ENCODE measurements around the gene EXD2.
"Not testable (repeated sequence)": the region's sequence is repeated elsewhere in the genome, so short reads cannot be mapped to it uniquely, and the experiment has no call there.

The EXD2 gene

DNA sequence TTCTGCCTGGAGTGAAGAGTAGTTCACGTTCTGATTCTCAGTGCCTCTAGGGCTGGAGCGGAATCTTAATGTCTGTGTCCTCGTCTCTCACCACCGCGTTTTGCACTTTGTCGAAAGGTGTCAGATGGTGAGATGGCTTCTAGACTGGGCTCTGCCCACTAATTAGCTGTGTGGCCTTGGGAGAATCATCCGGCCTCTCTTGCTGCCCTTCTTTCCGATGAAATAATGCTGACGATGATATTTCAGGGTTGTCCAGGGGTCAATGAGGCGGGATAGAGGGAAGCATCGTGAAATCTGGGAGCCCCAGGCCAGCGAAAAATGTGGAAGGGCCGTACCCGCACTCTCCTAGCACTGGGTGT lies 67.8 kb downstream of the EXD2 start:
- DNase-seq: no peak

DNA sequence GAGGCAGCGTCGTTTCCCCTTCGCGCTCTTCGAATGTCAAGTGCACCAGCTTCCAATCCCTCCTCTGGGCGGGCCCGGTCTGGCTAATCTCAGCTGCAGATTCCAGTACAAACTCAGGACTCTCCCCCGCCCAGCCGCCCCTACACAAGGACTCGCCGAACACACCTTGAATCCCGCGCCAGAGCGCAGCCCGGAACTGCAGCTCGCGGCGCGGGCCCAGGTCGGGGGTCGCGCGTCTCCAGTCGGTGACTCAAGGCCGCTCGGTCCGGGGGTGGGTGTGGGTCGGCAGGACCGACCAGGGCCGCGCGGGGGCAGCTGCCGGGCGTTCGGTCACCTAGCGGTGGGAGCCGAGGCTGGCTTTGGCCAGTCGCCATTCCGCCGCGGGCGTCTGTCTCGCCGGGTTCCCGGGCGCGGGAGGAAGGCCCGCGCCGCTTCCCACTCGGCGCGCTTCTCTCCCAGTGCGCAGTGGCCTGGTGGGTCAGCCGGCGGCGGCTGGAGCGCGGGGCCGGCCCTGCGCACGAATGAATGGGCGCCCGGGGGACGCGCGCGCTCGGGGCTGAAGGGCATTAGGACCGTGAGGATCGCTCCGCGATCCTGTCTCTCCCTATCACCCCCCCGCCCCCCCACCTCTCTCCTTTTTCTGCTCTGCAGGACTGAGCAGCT lies 68.4 kb downstream of the EXD2 start, which contains the start of gene GALNT16:
TSS of gene GALNT16 (plus strand) at position 632 of the 663 bp plus-strand sequence. CDS start 133 bp downstream, outside the sequence.
- DNase-seq: no peak

DNA sequence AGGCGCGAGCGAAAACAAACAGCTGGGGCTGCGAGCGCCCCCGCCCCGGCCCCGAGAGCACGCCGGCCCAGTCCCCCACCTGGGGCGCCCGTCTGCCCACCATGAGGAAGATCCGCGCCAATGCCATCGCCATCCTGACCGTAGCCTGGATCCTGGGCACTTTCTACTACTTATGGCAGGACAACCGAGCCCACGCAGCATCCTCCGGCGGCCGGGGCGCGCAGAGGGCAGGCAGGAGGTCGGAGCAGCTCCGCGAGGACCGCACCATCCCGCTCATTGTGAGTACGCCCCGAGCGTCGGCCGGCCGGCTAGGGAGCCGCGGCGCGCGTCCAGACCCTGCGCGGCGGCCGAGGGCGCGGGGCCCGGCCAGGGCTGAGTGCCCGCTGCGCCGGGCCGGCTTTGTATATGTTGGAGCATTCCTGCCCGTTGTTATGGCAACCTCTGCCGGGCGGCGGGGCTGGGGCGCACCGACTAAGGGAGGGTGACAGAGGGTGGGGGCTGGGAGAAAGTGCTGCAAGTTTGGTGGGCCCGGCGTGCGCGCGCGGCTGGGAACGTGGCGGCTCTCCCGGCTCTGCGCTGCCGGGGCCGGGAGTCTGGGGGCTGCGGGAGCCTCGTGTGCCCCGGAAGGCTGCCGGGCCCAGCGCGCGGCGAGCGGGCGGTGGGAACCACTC lies 69.0 kb downstream of the EXD2 start:
- DNase-seq: no peak

DNA sequence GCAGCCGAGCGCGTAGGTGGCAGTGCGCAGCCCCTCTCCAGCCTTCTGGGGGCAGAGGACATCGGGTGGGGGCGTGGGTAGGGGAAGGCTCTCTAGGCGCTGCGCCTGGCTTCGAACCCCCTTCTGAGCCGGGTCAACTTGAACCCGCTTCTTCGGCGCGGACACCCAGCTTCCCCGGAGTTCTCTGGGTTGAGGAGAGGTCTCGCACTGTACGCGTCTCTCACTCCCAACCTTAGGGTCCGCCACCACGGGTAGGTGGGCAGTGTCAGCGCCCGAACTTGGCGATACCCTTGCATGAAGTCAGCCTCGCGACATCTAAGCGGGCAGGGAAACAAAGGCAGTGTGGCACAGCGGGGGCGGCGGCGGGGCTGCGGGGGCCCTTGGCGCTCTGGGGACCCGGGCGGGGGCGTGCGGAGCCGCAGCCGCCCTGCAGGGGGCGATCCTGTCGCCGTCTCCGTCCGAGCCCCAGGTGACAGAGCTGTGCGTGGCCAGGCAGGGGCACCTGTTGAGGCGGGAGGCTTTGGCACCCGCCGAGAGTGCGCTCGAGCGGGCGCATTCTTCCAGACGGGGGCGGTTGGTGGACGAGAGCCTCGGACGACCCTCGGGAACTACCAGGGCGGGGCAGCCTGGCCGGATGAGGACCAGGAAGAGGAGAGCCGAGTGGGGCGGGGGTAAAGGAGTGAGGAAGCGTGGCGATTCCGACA lies 69.7 kb downstream of the EXD2 start:
- no peak for DNase-seq

DNA sequence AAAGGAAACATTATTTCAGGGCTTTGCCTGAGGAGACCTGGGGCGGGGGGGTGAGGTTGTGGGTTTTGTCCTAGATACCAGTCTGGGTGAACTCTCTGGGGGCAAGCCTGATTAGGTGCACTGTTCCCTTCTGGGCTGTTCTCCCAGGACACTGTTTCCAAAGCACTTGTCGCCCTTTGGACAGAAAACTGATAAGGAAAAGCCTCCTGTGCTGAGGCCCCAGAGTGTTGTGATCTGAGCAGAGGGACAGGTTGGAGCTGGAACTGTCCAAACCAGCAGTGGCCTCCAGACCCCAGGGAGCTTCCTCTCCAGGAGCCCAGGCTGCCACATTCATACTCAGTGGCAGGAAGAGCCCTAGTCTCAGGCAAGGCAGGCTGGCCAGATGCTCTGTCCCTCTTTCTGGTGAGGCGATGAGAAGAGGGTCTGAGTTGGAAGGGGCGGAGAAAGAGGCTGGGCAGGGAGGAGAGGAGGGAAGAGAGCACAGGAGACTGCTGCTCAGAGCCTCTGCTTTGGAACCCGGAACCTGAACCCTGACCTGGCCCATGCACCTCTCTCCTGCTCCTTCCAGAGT lies 70.5 kb downstream of the EXD2 start:
- DNase-seq: no peak

DNA sequence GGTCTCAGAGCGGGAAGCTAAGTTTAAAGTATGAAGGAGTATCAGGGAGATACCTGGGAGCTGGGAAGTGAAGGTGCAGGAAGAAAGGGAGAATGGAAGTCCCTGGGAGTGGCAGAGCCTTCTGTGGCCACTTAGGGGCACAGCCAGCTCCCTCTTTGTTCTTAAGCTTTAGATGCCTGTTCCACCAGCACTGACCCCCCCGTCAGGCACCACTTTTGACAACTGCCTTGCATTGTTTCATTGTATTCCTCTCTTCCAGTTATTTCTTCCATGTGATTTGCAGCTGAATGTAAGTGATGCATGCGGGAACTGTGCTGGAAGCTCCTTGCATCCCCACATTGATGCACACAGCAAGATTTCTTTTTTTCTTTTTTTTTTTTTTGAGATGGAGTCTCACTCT lies 71.2 kb downstream of the EXD2 start:
- DNase-seq: no peak

DNA sequence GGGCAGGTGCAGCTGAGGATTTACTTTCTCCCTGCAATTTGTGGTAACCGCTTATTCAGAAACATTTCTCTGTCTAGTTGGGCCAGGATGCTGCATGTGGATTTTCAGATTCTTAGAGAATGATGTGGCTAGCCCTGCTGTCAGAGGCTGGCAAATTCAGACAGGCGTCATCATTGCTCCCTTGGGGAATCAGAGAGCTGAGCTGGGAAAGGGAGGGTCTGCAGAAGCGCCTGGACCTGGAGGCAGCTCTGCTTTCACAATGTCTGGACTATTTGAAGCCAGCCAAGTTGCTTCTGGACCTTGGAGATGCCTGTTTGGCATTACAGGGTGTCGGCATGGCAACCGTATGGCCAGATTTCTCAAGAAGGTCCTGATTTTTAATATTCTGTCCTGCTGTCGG lies 72.1 kb downstream of the EXD2 start:
- no peak for DNase-seq

DNA sequence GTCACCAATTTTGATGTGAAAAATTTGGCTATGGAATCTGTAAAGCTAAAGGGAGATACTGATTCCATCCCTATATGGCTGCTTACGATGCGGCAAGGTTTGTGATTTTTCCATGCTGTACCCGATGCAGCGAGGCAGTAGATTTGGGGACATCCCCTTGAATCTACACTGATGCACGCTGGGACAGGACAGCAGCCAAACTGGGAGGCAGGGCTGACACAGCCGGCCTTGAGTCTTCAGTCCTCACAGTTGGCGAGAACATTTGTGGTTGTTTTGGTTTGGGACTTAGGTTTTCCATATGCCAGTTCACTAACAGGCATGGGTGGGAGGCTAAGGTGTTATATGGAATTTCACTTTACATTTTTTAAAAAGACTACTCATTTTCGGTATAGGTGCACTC lies 72.5 kb downstream of the EXD2 start:
- no peak for DNase-seq

DNA sequence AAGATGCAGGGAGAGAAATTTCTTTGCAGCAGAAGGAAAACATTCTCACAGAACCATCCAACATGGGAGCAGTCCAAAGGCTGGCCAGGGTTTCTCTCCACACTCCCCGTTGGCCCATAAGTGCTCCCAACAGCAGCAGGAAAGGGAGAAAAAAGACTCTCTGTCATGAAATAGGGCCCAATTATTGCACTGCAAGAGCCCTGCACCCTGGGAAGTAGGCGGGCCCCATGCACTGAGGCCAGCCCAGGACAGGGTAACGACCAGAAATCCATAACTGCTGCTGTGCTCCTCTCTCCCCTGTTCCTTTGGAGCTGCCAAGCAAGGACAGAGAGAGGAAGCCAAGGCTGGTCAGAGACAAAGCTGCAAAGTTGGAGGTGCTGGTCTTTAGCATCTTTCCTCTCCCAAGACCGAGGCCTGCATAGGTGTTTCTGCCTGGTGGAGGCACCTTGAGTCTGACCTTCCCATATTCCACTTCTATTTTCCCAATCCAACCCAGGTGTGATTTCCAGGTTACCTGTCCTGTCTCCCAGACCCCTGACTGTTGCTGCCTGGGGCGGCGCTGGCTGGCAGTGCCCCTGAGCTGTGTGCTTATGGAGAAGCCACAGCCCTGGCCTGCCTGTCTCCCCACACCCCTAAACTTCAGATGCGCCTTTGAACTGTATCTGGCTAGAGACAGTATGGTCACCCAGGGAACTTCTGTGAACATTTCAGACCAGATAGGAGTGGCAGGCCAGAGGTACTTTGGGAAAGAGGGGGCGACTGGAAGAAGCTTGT lies 75.5 kb downstream of the EXD2 start:
- DNase-seq: no peak

DNA sequence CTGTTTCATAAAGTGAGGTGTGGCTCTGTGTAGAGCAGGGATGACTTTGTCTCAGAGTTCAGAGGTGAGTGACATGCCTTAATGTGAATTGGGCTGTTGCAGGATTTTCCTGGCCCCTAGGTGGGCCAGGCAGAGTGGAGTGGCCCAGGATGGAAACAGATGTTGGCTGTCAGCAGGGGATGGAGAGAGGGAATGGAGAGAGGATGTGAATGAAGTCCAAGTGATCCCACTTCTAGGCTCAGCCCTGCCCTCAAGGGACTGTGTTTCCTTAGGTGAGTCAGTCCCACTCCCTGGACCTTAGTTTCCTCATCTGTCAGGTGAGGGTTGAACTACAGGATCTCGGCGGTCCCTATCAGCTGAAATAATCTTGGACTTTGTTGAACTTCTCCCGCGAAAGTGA lies 76.2 kb downstream of the EXD2 start:
- no peak for DNase-seq

DNA sequence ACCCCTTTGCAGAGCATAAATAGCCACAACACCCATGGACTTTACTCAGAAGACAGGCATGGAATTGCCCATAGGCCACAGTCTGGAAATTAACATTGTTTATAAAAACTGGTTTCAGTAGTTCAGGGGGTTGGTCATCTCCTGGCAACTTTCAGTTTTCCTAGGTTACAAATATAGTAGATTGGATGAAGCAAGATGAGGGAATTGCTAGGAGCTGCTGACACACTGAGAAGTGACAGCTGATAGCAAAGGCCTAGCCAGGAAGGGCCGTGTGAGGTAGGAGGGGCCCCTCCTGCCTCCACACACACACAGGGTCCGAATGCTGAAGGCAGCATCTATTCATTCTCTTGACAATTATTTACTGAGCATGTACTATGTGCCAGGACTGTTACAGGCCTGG lies 76.9 kb downstream of the EXD2 start:
- no peak for DNase-seq

DNA sequence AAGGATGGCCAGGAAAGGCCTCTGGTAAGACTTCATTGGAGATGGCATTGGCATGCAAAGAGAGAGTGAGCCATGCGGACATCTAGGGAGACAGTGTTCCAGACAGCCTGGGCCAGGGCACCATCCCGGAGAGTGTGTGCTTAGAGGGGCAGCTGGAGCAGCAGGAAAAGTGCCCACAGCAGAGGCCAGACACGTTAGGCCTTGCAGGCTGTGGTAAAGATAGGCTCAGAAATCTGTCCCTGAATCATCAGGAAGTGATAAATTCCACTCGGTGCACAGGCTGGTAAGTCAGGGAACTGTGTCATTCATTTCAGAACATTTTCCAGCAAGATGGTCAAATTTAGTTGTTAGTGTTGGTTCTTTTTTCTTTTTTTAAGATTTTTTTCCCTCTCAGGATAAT lies 77.5 kb downstream of the EXD2 start:
- DNase-seq: no peak

DNA sequence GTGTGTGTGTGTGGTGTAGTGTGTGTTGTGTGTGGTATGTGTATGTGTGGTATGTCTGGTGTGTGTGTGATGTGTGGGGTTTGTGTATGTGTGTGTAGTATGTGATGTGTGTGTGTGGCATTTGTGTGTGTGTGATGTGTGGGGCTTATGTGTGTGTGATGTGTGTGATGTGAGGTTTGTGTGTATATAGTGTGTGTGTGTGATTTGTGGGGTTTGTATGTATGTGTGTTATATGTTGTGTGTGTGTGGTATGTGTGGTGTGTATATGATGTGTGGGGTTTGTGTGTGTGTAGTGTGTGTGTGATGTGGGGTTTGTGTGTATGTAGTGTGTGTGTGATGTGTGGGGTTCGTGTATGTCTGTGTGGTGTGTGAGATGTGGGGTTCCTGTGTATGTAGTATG lies 78.1 kb downstream of the EXD2 start:
- no peak for DNase-seq

DNA sequence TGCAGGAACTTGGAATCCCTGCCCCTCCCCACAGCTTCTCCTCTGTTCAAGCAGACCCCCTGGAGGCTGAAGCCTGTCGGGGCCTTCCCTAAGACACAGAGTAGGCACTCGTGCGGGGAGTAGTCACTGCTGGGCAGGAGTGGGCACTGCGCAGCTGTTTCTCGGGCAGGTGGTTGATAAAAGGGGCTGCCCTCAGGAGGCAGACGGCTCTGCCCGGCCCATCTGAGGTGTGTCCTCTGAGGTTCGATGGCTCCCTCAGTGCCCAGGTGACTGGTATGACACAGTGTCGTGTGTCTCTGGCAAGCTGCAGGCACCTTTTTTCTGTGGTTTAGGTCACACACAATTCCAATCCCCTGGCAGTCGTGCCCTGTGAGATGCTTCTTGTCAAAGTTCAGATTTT lies 78.8 kb downstream of the EXD2 start:
- DNase-seq: no peak

DNA sequence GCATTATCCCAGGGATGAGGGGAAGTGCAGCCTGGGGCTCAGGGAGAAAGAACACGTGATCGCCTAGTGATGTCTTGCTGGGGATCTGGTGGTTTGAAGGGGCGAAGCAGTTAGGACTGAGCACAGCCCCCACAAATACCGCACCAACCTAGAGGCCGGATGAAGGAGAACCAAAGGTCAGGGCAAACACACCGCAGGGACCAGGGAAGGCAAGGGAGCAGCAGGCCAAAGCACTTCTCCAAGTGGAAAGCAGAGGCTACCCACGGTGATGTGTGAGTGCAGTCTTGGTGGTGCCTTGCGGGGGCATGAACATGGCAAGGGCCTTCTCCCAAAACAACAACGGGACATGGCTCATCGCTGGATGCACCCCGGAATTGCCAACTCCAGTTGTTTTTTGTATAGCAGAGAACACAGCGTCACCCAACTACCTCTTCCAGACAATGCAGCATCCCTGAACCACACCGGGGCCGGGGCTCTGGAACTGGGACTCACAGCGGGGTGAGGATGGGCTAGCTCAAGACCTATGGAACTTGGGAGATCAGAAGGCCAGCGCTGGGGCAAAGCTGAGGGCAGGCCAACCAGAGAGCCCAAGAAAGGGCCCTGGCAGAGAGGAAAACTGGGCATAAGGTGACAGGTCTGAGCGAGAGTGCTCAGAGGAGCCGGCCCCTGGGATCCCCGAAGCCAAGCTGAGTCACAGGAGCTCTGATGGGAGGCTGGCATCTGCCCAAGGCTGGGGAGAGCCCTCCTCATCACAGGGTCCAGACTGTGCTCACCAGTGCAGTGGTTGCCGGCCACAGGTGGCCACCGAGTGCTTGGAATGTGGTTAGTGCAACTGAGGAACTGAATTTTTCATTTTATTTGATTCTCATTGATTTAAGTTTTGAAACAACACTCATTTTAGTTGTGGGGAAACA lies 79.8 kb downstream of the EXD2 start:
- no peak for DNase-seq

DNA sequence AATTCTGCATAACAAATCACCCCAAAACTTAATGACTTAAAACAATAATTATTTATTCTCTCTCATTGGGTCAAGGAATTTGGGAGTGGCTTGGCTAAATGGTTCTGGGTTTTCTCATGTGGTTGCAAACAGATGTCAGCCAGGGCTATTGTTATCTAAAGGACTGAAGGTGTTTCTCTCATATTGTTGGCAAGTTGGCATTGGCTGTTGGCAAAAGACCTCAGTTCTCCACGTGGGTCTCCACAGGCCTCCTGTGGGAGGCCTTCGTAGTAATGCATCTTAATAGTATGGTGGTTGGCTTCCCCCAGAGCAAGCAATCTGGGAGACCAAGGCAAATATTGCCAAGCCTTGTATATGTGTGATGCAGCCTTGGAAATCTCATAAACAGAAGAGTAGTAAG lies 83.0 kb downstream of the EXD2 start:
- no peak for DNase-seq

DNA sequence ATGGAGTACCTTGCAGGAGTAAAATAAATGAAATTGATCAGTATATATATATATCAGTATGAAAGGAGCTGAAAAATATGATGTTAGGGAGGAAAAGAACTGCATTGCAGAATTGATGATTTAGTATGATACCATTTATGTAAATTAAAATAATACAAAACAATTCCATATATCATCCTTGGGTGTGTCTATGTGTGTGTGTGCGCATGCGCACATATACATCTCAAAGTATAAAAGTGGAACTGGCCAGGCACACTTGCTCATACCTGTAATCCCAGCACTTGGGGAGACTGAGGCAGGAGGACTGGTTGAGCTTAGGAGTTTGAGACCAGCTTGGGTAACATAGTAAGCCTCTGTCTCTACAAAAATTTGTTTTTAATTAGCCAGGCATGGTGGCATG lies 84.0 kb downstream of the EXD2 start:
- DNase-seq: no peak

DNA sequence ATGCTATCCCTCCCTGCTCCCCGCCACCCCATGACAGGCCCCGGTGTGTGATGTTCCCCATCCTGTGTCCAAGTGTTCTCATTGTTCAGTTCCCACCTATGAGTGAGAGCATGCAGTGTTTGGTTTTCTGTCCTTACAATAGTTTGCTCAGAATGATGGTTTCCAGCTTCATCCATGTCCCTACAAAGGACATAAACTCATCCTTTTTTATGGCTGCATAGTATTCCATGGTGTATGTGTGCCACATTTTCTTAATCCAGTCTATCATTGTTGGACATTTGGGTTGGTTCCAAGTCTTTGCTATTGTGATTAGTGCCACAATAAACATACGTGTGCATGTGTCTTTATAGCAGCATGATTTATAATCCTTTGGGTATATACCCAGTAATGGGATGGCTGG lies 86.1 kb downstream of the EXD2 start:
- not testable (repeated sequence) for DNase-seq

DNA sequence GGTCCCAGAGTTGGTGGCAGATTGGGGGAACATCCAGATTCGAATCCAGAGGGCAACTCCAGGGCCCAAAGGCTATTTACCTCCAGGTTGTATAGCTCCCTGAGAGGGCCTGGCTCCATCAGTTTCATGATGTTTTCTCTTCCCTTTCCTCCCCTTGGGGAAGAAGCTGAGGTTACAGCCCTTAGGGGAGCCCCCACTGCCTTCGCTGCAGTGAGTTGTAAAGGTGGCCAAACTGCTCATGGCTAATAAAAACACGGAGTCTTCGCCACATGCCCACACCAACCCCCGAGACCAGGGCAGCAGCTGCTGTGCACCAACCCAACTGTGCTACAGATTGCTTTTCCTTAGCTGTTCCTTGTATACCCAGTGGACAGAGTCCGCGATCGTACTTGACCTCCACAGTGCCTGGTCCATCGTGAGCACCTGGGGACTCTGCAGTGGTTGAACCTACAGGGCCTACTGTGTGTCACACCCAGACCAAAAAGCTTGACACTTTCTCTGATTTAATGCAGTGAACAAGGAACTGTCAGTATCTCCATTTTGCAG lies 89.5 kb downstream of the EXD2 start:
- no peak for DNase-seq

DNA sequence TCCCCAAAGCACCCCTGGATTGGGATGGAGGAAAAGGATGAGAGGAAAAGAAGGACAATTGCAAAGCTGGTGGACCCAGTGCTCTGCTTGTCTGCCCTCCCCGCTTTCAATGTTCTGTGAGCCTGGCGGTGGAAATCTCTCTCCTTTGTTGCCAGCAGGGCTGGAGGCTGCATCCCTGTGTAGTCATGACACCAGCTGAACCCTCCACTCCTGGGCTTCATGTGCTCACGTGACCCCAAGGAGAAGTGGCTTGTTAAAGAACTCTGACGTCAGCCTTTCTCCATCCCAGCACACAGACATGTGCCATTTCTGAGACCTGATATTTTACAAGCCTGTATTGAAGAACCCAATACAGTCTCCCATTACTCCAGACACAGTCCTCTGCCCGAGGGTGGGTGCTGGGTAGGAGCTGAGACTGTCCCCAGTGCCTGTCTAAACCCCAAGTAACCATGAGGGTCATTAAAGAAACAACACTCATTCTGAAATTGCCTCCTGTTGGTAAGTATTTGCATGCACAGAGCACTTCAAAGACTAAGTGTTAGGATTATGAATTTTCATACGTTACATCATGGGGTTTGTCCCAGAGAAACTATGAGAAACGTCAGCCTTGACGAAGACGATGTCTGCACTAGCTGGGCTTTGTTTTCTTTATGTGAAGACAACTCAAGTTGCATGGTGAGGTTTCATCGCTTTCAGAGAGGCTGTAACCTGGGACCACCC lies 90.3 kb downstream of the EXD2 start:
- DNase-seq: no peak

DNA sequence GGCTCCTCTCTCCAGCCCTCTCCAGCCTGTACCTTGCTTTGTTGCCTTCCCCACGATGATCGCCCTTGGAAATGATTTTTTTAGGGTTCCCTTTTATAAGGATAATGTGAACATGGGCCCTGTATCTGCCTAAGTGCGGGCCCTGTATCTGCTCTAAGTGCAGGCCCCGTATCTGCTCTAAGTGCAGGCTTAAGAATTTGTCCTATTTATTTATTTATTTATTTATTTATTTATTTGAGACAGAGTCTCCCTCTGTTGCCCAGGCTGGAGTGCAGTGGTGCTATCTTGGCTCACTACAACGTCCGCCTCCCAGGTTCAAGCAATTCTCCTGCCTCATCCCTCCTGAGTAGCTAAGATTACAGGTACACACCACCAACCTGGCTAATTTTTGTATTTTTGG lies 91.2 kb downstream of the EXD2 start:
- no peak for DNase-seq

Measured in hematopoietic multipotent progenitor cell treated with erythropoietin and hydrocortisone succinate and interleukin-3 and kit ligand, for 8 days (in vitro differentiated cells).